Subcutaneous abdominal adipose tissue (tissue), 5 donors: ENCODE data around the gene RRM1.

Experiments
- H3K27ac ChIP-seq: one replicate; pipeline ENCODE4 v1.7.0; 2013; ENCODE audit warnings: low read depth, mild to moderate bottlenecking, inconsistent platforms, low read length, moderate library complexity
- H3K27me3 ChIP-seq, 5 donors: one replicate each; pipeline ENCODE4 v1.7.0; 2013; ENCODE audit warnings: low read length in 5 of 5, inconsistent platforms in 1 of 5; ENCODE audit not compliant: control insufficient read depth in 5 of 5, insufficient read depth in 4 of 5
- H3K36me3 ChIP-seq, 5 donors: one replicate each; pipeline ENCODE4 v1.7.0; 2013; ENCODE audit warnings: low read length in 5 of 5; ENCODE audit not compliant: control insufficient read depth in 5 of 5, insufficient read depth in 5 of 5
- H3K4me1 ChIP-seq, 5 donors: one replicate each; pipeline ENCODE4 v1.7.0; 2013; ENCODE audit warnings: low read length in 5 of 5, mild to moderate bottlenecking in 3 of 5, moderate library complexity in 1 of 5; ENCODE audit not compliant: control insufficient read depth in 5 of 5, insufficient read depth in 5 of 5
- H3K4me3 ChIP-seq, 5 donors: one replicate each; pipeline ENCODE4 v1.7.0; 2013; ENCODE audit warnings: low read length in 5 of 5, low read depth in 1 of 5
- H3K9ac ChIP-seq, 5 donors: one replicate each; pipeline ENCODE4 v1.7.0; 2013; ENCODE audit warnings: low read length in 5 of 5, mild to moderate bottlenecking in 4 of 5, moderate library complexity in 3 of 5
- H3K9me3 ChIP-seq, 5 donors: one replicate each; pipeline ENCODE4 v1.7.0; 2013; ENCODE audit warnings: low read length in 5 of 5; ENCODE audit not compliant: control insufficient read depth in 5 of 5
- donor health status: healthy.
- donor health status: healthy.
- donor health status: healthy.
- donor health status: healthy.
- donor health status: healthy.

Gene RRM1

GRCh38 chr11:4093519-4094347 lies 866 bp upstream of the RRM1 start:
- Histone ChIP-seq H3K9me3 (no peaks in the 10 kb centered on the region), H3K4me1 (peaks cover 4 to 22% (median 19%) of the 10 kb centered on the region in 5 donors), H3K9ac (peak overlapping the region; percentile 72 to 91 (median 88)), H3K4me3 (peak overlapping the region; percentile 68 to 95 (median 86)), H3K27me3 (no peaks in the 10 kb centered on the region), H3K36me3 (peaks cover 0 to 26% (median 24%) of the 10 kb centered on the region in 5 donors), H3K27ac (peak overlapping the region; percentile 95)

GRCh38 chr11:4095509-4096230 lies 1.1 kb downstream of the RRM1 start:
- peaks cover 4 to 22% (median 19%) of the 10 kb centered on the region in 5 donors for H3K4me1 ChIP-seq
- H3K9ac ChIP-seq: peak overlapping the region; percentile 72 to 91 (median 86)
- H3K9me3 ChIP-seq: no peaks in the 10 kb centered on the region
- peak overlapping the region; percentile 95 for H3K27ac ChIP-seq
- H3K36me3 ChIP-seq: peaks cover 0 to 16% (median 14%) of the 10 kb centered on the region in 5 donors
- peak overlapping the region; percentile 68 to 89 (median 84) for H3K4me3 ChIP-seq
- no peaks in the 10 kb centered on the region for H3K27me3 ChIP-seq

GRCh38 chr11:4098026-4098621 lies 3.5 kb downstream of the RRM1 start:
- H3K36me3 ChIP-seq: peaks cover 2 to 10% (median 5%) of the 10 kb centered on the region in 5 donors
- H3K9me3 ChIP-seq: no peaks in the 10 kb centered on the region
- H3K4me3 ChIP-seq: no peak overlapping the region
- H3K27me3 ChIP-seq: no peaks in the 10 kb centered on the region
- no peak overlapping the region for H3K27ac ChIP-seq
- H3K9ac ChIP-seq: no peak overlapping the region
- peaks cover 4 to 22% (median 19%) of the 10 kb centered on the region in 5 donors for H3K4me1 ChIP-seq

- no peaks in the 10 kb centered on the region for H3K9me3 ChIP-seq
- H3K36me3 ChIP-seq: peaks cover 18 to 36% (median 22%) of the 10 kb centered on the region in 5 donors
- no peaks in the 10 kb centered on the region for H3K4me1 ChIP-seq
- no peak overlapping the region for H3K9ac ChIP-seq
- H3K27me3 ChIP-seq: no peaks in the 10 kb centered on the region
- no peak overlapping the region for H3K4me3 ChIP-seq
- H3K27ac ChIP-seq: no peak overlapping the region
Observed at GRCh38 chr11:4102711-4103110, 8.1 kb downstream of the RRM1 start.

- Histone ChIP-seq H3K9me3 (no peaks in the 10 kb centered on the region), H3K36me3 (peaks cover 21 to 42% (median 26%) of the 10 kb centered on the region in 5 donors), H3K27me3 (no peaks in the 10 kb centered on the region), H3K27ac (no peak overlapping the region), H3K9ac (no peak overlapping the region), H3K4me1 (no peaks in the 10 kb centered on the region), H3K4me3 (no peak overlapping the region)
Observed at GRCh38 chr11:4103269-4103668, 8.7 kb downstream of the RRM1 start.

GRCh38 chr11:4105916-4106315 lies 11.3 kb downstream of the RRM1 start:
- Histone ChIP-seq H3K9ac (no peak overlapping the region), H3K4me1 (no peaks in the 10 kb centered on the region), H3K27ac (no peak overlapping the region), H3K9me3 (no peaks in the 10 kb centered on the region), H3K4me3 (no peak overlapping the region), H3K27me3 (no peaks in the 10 kb centered on the region), H3K36me3 (peaks cover 27 to 57% (median 38%) of the 10 kb centered on the region in 5 donors)

- Histone ChIP-seq H3K36me3 (peaks cover 32 to 76% (median 39%) of the 10 kb centered on the region in 5 donors), H3K4me1 (no peaks in the 10 kb centered on the region), H3K9me3 (no peaks in the 10 kb centered on the region), H3K9ac (no peak overlapping the region), H3K27me3 (no peaks in the 10 kb centered on the region), H3K27ac (no peak overlapping the region), H3K4me3 (no peak overlapping the region)
Observed at GRCh38 chr11:4111834-4112233, 17.2 kb downstream of the RRM1 start.

- Histone ChIP-seq H3K27ac (no peak overlapping the region), H3K36me3 (peaks cover 24 to 61% (median 38%) of the 10 kb centered on the region in 5 donors)
Observed at GRCh38 chr11:4115128-4115527, 20.5 kb downstream of the RRM1 start.

GRCh38 chr11:4118107-4118506 lies 23.5 kb downstream of the RRM1 start:
- no peaks in the 10 kb centered on the region for H3K4me1 ChIP-seq
- H3K9me3 ChIP-seq: no peaks in the 10 kb centered on the region
- peaks cover 27 to 61% (median 47%) of the 10 kb centered on the region in 5 donors for H3K36me3 ChIP-seq
- H3K4me3 ChIP-seq: no peak overlapping the region
- H3K9ac ChIP-seq: no peak overlapping the region
- H3K27me3 ChIP-seq: no peaks in the 10 kb centered on the region
- no peak overlapping the region for H3K27ac ChIP-seq

More at GRCh38 chr11:4115128-4115527, 20.5 kb downstream of the RRM1 start:
- Histone ChIP-seq H3K27me3 (no peaks in the 10 kb centered on the region), H3K9me3 (no peaks in the 10 kb centered on the region), H3K9ac (no peak overlapping the region), H3K4me1 (no peaks in the 10 kb centered on the region), H3K4me3 (no peak overlapping the region)
